ENCODE data around the gene USP22.

DNA sequence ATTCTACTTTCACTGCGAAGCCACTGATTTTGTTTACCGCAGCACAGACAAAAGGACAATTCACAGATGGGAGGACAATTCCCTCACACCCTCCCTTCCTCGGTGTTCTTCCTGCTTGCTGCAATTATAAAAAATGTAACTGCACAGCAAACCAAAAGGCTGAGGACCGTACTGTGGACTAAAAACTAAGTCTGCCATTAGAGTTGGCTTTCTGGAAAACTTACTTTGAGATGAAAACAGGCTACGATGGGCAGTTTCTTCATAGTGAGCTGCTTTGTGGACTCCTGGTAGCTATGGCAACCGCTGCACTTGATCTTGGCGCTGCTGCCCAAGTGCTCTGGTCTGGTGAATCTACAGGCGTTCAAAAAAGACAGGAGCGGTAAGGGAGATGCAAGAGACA lies 35.2 kb downstream of the USP22 start:
- no peak for TF ChIP-seq POLR2AphosphoS5 (IDR thresholded peaks at IDR 0.05; ENCODE audit: insufficient read depth in 1 of 2, low read depth in 1 of 2)
- TF ChIP-seq, protein P1, sequence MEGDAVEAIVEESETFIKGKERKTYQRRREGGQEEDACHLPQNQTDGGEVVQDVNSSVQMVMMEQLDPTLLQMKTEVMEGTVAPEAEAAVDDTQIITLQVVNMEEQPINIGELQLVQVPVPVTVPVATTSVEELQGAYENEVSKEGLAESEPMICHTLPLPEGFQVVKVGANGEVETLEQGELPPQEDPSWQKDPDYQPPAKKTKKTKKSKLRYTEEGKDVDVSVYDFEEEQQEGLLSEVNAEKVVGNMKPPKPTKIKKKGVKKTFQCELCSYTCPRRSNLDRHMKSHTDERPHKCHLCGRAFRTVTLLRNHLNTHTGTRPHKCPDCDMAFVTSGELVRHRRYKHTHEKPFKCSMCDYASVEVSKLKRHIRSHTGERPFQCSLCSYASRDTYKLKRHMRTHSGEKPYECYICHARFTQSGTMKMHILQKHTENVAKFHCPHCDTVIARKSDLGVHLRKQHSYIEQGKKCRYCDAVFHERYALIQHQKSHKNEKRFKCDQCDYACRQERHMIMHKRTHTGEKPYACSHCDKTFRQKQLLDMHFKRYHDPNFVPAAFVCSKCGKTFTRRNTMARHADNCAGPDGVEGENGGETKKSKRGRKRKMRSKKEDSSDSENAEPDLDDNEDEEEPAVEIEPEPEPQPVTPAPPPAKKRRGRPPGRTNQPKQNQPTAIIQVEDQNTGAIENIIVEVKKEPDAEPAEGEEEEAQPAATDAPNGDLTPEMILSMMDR (IDR thresholded peaks at IDR 0.05): no peak
